Right atrium auricular region (tissue), 2 donors: Measurements from ENCODE around the gene LARP4. TPM values are rescaled to one million over a fixed set of nuclear protein-coding genes. Genes with fewer than 3 reads are reported as not detected.
"Not testable (repeated sequence)": the region's sequence is repeated elsewhere in the genome, so short reads cannot be mapped to it uniquely, and the experiment has no call there.

ENCODE experiments used
- DNase-seq: peaks from one replicate; pipeline ENCODE4 v3.0.0-alpha.2; 2019; ENCODE audit warnings: low spot score
- H3K27ac ChIP-seq, 2 donors: fragments of 200-600 bp; sonication (generic); 1 replicate in 1 of 2; 2 replicates in 1 of 2; pipeline ENCODE4 v1.5.1; 2016 to 2019
- H3K27me3 ChIP-seq, 2 donors: fragments of 200-600 bp; sonication (generic); one replicate each; pipeline versions ENCODE4 v1.5.1 to v1.6.0; 2017 to 2019
- H3K36me3 ChIP-seq: fragments of 200-600 bp; sonication (generic); one replicate; pipeline ENCODE4 v1.5.1; 2016
- H3K4me1 ChIP-seq, 2 donors: fragments of 200-600 bp; sonication (generic); one replicate each; pipeline versions ENCODE4 v1.5.1 to v1.6.0; 2017 to 2019
- H3K4me3 ChIP-seq, 2 donors: fragments of 200-600 bp; sonication (generic); 1 replicate in 1 of 2; 2 replicates in 1 of 2; pipeline ENCODE4 v1.5.1; 2017 to 2019; ENCODE audit warnings: mild to moderate bottlenecking in 1 of 2, moderate library complexity in 1 of 2
- H3K9me3 ChIP-seq, 2 donors: fragments of 200-600 bp; sonication (generic); one replicate each; pipeline ENCODE4 v1.5.1; 2019
- total RNA-seq, 2 donors: library from RNA; depleted of rRNA; stranded (reverse); fragments of >200 nt; gene quantifications; one replicate each; pipeline ENCODE4 v1.1.0, GENCODE V29; 2016
- TF ChIP-seq, protein P1 (sequence below), 2 donors: fragments of 200-600 bp; sonication (generic); IDR thresholded peaks; one replicate each; pipeline ENCODE4 v1.5.1; 2019; ENCODE audit warnings: antibody characterized with exemption in 2 of 2

Gene LARP4
- total RNA-seq, 2 donors from 2014 or later, result 42.9 to 43.0 TPM

DNA sequence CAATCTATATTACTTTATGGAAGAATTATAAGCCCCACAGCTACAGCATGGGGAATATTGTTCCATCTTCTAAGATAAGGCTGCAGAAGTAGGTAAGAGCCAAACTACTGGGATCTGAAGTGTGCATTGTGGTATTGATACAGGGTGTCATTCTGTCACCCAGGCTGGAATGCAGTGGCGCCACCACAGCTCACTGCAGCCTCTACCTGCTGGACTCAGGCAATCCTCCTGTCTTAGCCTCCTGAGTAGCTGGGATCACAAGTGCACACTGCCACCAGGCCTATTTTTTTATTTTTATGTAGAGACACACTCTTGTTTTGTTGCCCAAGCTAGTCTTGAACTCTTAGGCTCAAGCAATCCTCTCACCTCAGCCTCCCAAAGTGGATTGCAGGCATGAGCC is 82.8 kb downstream of the LARP4 start:
- DNase-seq, result no peak
- no peaks in the 10 kb centered on the region for H3K27me3 ChIP-seq
- no peaks in the 10 kb centered on the region for H3K9me3 ChIP-seq
- H3K4me1 ChIP-seq, result no peaks in the 10 kb centered on the region
- TF ChIP-seq, protein P1, sequence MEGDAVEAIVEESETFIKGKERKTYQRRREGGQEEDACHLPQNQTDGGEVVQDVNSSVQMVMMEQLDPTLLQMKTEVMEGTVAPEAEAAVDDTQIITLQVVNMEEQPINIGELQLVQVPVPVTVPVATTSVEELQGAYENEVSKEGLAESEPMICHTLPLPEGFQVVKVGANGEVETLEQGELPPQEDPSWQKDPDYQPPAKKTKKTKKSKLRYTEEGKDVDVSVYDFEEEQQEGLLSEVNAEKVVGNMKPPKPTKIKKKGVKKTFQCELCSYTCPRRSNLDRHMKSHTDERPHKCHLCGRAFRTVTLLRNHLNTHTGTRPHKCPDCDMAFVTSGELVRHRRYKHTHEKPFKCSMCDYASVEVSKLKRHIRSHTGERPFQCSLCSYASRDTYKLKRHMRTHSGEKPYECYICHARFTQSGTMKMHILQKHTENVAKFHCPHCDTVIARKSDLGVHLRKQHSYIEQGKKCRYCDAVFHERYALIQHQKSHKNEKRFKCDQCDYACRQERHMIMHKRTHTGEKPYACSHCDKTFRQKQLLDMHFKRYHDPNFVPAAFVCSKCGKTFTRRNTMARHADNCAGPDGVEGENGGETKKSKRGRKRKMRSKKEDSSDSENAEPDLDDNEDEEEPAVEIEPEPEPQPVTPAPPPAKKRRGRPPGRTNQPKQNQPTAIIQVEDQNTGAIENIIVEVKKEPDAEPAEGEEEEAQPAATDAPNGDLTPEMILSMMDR (IDR thresholded peaks at IDR 0.05), result no peak
- H3K36me3 ChIP-seq, result no peaks in the 10 kb centered on the region
- no peak overlapping the region for H3K27ac ChIP-seq
- no peak overlapping the region for H3K4me3 ChIP-seq

GRCh38 chr12:50488801-50489200 is 88.1 kb downstream of the LARP4 start:
- Histone ChIP-seq H3K27ac (no peak overlapping the region), H3K27me3 (no peaks in the 10 kb centered on the region), H3K4me1 (no peaks in the 10 kb centered on the region), H3K4me3 (no peak overlapping the region), H3K36me3 (no peaks in the 10 kb centered on the region), H3K9me3 (peaks cover 0 to 14% of the 10 kb centered on the region in 2 donors)
- no peak for DNase-seq
- TF ChIP-seq, protein P1 (IDR thresholded peaks at IDR 0.05), result no peak

- not testable (repeated sequence) for H3K4me3 ChIP-seq, H3K36me3 ChIP-seq, H3K4me1 ChIP-seq, DNase-seq, H3K27ac ChIP-seq, H3K27me3 ChIP-seq
- H3K9me3 ChIP-seq, result peaks cover 8 to 41% of the 10 kb centered on the region in 2 donors
Observed at GRCh38 chr12:50498119-50498518, 97.4 kb downstream of the LARP4 start.

DNA sequence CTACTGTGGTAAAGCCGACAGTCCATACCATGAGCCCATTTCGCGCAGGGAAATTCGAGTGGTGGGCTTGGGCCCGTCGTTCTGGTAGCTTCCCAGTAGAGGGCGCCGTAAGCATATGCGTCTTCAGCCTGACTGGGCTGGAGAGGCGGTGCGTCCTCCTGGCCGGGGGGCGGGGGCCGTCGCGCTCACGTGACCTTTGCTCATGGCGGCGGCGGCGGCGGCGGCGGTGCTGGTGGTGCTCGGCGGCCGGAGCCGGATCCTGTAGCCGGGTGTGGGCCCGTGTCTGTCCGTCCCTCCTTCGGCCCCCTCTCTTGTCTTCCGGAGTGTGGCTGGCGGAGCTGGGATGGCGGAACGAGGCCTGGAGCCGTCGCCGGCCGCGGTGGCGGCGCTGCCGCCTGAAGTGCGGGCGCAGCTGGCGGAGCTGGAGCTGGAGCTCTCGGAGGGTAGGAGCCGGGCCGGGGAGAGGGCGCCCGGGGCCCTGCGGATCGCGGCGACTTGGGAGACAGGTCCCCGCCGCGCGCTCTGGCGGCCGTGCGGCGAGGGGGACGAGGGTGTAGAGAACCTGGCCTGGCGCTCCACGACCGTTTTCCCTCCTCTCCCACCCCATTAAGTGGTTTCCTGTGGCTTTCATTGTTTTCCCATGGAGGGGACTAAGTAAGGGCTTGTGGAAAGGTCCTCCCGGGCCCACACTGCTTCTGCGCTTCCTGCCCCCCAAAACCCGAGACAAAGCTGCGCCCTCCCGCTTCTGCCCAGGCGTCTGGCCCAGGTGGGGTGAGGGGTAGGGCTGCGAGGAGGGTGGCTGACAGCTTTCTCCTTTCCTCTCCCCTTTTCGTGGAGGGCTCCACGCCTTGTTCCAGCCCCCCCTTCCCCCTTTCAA is 104.4 kb downstream of the LARP4 start, which contains the start of gene DIP2B:
TSS of gene DIP2B (plus strand) at position 188 of the 877 bp plus-strand sequence. CDS start at position 344, 156 bp downstream.
- H3K36me3 ChIP-seq, result no peaks in the 10 kb centered on the region
- H3K9me3 ChIP-seq, result peaks cover 0 to 6% of the 10 kb centered on the region in 2 donors
- TF ChIP-seq, protein P1 (IDR thresholded peaks at IDR 0.05), result peak; percentile 80 to 94
- peak within 1 kb of the TSS; percentile 84 to 90 for H3K4me3 ChIP-seq
- H3K27ac ChIP-seq, result peak within 1 kb of the TSS; percentile 98 to 99
- peak; percentile 95 for DNase-seq
- peaks cover 0 to 50% of the 10 kb centered on the region in 2 donors for H3K4me1 ChIP-seq
- H3K27me3 ChIP-seq, result no peaks in the 10 kb centered on the region

DNA sequence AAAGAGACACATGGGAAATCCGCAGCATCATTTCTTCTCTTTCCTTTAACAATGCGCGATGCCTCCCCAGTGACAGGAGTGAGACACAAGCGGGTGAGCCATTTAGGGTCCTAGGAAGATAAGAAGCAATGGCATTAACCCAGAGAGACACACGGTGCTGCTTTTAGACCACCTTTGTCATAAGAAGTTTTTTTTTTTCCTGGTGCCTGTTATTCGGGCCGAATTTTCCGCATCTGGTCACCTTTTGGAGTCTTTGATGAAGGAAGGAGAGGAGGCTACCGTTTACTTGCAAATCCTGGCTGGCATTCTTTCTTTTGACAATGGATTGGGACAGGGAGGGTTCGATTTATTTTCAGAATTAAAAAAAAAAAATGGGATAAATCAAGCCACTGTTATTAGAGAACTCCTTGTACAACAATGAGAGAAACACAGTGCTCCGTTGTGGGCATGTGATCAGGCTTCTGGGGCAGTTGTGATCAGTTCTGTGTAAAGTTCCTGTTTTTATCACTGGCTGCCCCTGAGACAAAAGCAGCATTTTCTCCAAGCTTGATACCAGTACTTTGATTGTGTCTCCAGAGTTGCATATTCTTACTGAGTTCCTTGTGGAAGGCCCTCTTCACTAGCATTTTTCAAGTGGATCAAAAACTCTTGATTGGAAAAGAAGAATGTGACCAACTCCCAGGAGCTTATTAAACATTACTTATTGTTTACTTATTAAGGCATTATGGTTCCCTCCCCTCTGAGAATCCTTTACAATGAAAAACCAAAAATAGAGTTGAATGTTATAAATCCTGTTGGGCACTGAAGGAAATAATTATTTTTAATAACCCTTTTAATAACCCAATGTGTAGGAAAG is 105.2 kb downstream of the LARP4 start:
- Histone ChIP-seq H3K27me3 (no peaks in the 10 kb centered on the region), H3K27ac (peak overlapping the region; percentile 98 to 99), H3K4me1 (peaks cover 0 to 57% of the 10 kb centered on the region in 2 donors), H3K4me3 (peak overlapping the region; percentile 84 to 90), H3K9me3 (no peaks in the 10 kb centered on the region), H3K36me3 (no peaks in the 10 kb centered on the region)
- DNase-seq, result no peak
- TF ChIP-seq, protein P1 (IDR thresholded peaks at IDR 0.05), result no peak
